GM19099 (cell line): Measurements from ENCODE around the gene REM2.

Experiments
- POLR2A ChIP-seq: IDR thresholded peaks from 3 replicates; pipeline ENCODE4 v1.6.1; 2011; ENCODE audit warnings: low read depth; ENCODE audit not compliant: insufficient read length; ENCODE audit errors: extremely low read depth

Gene REM2

GRCh38 chr14:22898302-22899090, 15.5 kb downstream of the REM2 start:
- TF ChIP-seq POLR2A: no peak

- TF ChIP-seq POLR2A: no peak
Observed at GRCh38 chr14:22900081-22900799, 17.2 kb downstream of the REM2 start.

- no peak for TF ChIP-seq POLR2A
Observed at GRCh38 chr14:22901799-22902198, 18.8 kb downstream of the REM2 start.

GRCh38 chr14:22903742-22904087, 20.7 kb downstream of the REM2 start:
- TF ChIP-seq POLR2A: no peak

- TF ChIP-seq POLR2A: no peak
Observed at GRCh38 chr14:22905627-22906026, 22.6 kb downstream of the REM2 start.

GRCh38 chr14:22906073-22906472, 23.1 kb downstream of the REM2 start:
- no peak for TF ChIP-seq POLR2A

- TF ChIP-seq POLR2A: no peak
Observed at GRCh38 chr14:22907429-22907828, 24.4 kb downstream of the REM2 start.

GRCh38 chr14:22908601-22909000, 25.6 kb downstream of the REM2 start:
- TF ChIP-seq POLR2A: no peak

GRCh38 chr14:22910916-22911315, 27.9 kb downstream of the REM2 start:
- TF ChIP-seq POLR2A: no peak

- no peak for TF ChIP-seq POLR2A
Observed at GRCh38 chr14:22915886-22916521, 33.0 kb downstream of the REM2 start.

- peak; percentile 77 for TF ChIP-seq POLR2A
Observed at GRCh38 chr14:22918804-22919600, 36.0 kb downstream of the REM2 start, which contains the start of gene RBM23. Gene RBM23 (minus strand): TSS chr14:22919149.

- TF ChIP-seq POLR2A: no peak
Observed at GRCh38 chr14:22919601-22919921, 36.5 kb downstream of the REM2 start.

GRCh38 chr14:22920697-22921096, 37.7 kb downstream of the REM2 start:
- no peak for TF ChIP-seq POLR2A

- TF ChIP-seq POLR2A: no peak
Observed at GRCh38 chr14:22922294-22922693, 39.3 kb downstream of the REM2 start.

- TF ChIP-seq POLR2A: no peak
Observed at GRCh38 chr14:22923746-22924145, 40.7 kb downstream of the REM2 start.
